ENCODE results near the gene ESR1.

DNA sequence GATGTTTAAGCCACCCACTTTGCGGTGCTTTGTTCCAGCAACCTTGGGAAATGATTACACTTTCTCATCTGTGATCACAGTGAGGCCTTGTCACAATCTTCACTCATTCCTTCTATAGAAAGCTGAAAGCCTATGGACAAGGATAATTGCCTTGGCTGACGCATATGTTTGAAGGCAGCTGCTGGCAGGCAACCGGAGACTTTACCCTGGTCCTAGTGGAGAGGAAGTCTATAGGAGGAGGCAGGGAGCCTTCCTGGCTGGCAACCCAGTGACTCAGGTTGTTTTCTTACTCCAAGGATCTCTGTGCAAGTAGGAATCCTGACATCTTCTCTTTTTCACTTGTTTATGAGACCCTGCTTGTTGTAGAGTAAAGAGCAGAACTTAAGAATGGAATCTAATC, 34.1 kb upstream of the ESR1 start:
- TF ChIP-seq ZNF274 (IDR thresholded peaks at IDR 0.05; ENCODE audit: low read depth, low read length) (no peak), YY1 (IDR thresholded peaks at IDR 0.05; ENCODE audit: insufficient read depth, insufficient read length) (no peak), SUZ12 (IDR thresholded peaks at IDR 0.05; ENCODE audit: extremely low read depth, insufficient read depth, insufficient read length) (no peak)
